Measurements from ENCODE around the gene KRTAP10-2. TPM values are rescaled to one million over a fixed set of nuclear protein-coding genes. Genes with fewer than 3 reads are reported as not detected.
"Not testable (repeated sequence)": the region's sequence is repeated elsewhere in the genome, so short reads cannot be mapped to it uniquely, and the experiment has no call there.

KRTAP10-2 gene
- total and polyA plus RNA-seq, 9 donors: not detected

DNA sequence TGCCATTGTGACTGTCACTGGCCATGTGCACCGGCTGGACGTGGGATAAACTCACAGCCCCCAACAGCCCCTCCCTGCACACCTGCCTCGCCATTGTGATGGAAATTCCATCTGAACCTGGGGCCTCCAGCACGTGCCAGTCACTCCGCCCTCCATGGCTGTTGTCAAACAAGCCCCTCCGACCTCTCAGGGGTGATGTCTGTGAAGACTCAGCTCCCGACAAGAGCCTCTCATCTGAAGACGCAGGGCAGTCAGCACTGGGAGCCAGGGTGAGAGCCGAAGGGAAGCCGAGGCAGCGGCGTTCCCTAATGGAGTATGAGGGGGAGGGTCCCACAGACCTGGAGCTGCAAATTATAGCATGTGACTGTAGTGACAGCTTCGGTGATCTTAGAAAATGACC is 1.4 kb upstream of the KRTAP10-2 start:
- no peaks in the 10 kb centered on the region for H3K36me3 ChIP-seq (ENCODE audit: control insufficient read depth, insufficient read depth, low read length)
- WGBS (ENCODE audit: insufficient coverage): 67% methylated on average over 13 of the region's 13 CpGs
- no peak for DNase-seq
- no peak overlapping the region for H3K27ac ChIP-seq (ENCODE audit: low read length)
- H3K9me3 ChIP-seq (replicated peaks; ENCODE audit: control insufficient read depth, low read depth, low read length): no peaks in the 10 kb centered on the region
- peaks cover 12% of the 10 kb centered on the region for H3K27me3 ChIP-seq (ENCODE audit: control insufficient read depth, insufficient read depth, low read length)
- H3K4me3 ChIP-seq (ENCODE audit: low read length): no peak overlapping the region
- H3K4me1 ChIP-seq (ENCODE audit: control insufficient read depth, insufficient read depth, low read length): peaks cover 5% of the 10 kb centered on the region

DNA sequence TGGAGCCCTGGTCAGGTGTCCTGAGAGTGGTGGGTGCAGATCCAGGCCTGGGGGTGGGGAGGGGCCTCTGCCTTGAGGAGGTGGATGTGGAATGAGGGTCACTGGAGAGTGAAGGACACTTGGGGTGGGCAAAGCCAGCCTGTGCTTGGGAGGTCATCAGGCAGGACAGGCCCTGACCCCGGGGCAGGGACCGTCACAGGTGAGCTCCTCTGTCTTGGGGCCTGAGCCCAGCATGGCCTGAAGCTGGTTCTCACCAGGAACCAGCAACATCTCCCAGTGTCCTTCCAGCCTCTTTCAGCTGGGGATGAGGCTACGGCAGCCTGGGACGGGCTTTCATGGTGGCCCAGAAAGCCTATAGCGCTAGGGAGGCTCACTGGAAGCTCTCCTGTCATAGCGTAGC is 831 bp upstream of the KRTAP10-2 start:
- Histone ChIP-seq H3K36me3 (ENCODE audit: control insufficient read depth, insufficient read depth, low read length) (no peaks in the 10 kb centered on the region), H3K4me3 (ENCODE audit: low read length) (no peak overlapping the region), H3K9me3 (replicated peaks; ENCODE audit: control insufficient read depth, low read depth, low read length) (no peaks in the 10 kb centered on the region), H3K4me1 (ENCODE audit: control insufficient read depth, insufficient read depth, low read length) (peaks cover 2% of the 10 kb centered on the region), H3K27ac (ENCODE audit: low read length) (no peak overlapping the region), H3K27me3 (ENCODE audit: control insufficient read depth, insufficient read depth, low read length) (peaks cover 9% of the 10 kb centered on the region)
- no peak for DNase-seq
- 78% methylated on average over 6 of the region's 6 CpGs for WGBS (ENCODE audit: insufficient coverage)

DNA sequence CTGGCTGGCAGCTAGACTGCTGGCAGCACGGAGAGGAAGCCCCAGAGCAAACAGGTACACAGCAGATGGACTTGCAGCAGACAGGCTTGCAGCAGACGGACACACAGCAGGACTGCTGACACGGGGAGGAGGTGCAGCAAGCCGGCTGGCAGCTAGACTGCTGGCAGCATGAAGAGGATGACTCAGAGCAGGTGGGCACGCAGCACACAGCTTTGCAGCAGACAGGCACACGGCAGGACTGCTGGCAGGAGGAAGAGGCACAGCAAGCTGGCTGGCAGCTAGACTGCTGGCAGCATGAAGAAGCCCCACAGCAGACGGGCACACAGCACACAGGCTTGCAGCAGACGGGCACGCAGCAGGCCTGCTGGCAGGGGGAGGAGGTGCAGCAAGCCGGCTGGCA is 498 bp downstream of the KRTAP10-2 start:
- DNase-seq: no peak
- WGBS (ENCODE audit: insufficient coverage): 58% methylated on average over 9 of the region's 10 CpGs
- peaks cover 6% of the 10 kb centered on the region for H3K27me3 ChIP-seq (ENCODE audit: control insufficient read depth, insufficient read depth, low read length)

DNA sequence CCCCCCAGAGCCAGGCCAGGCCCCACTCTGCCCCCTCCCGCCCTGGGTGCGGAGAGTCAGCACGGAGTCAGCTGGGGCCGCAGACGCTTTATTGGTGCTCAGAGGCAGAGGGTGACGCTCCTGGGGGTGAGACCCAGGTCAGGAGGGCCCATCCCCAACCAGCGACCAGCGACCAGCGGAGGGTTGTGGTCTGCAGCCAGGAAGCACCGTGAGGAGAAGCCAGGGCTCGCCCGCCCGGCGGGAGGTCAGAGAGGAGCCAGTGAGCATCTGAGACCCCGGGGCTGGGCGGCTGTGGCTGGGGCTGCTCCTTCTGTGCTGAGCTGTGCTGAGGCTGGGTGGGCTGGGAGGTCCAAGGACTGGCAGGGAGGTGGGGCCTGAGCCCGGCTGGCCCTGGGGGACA is 1.0 kb downstream of the KRTAP10-2 start:
- 23% methylated on average over 11 of the region's 17 CpGs for WGBS (ENCODE audit: insufficient coverage)
- not testable (repeated sequence) for DNase-seq; H3K9me3 ChIP-seq (replicated peaks; ENCODE audit: control insufficient read depth, low read depth, low read length); H3K27ac ChIP-seq (ENCODE audit: low read length); H3K4me1 ChIP-seq (ENCODE audit: control insufficient read depth, insufficient read depth, low read length); H3K27me3 ChIP-seq (ENCODE audit: control insufficient read depth, insufficient read depth, low read length); H3K36me3 ChIP-seq (ENCODE audit: control insufficient read depth, insufficient read depth, low read length); H3K4me3 ChIP-seq (ENCODE audit: low read length)

More for the DNA sequence above, 498 bp downstream of the KRTAP10-2 start:
- Histone ChIP-seq H3K4me1 (ENCODE audit: control insufficient read depth, insufficient read depth, low read length) (peaks cover 2% of the 10 kb centered on the region), H3K9me3 (replicated peaks; ENCODE audit: control insufficient read depth, low read depth, low read length) (no peaks in the 10 kb centered on the region), H3K4me3 (ENCODE audit: low read length) (no peak overlapping the region), H3K36me3 (ENCODE audit: control insufficient read depth, insufficient read depth, low read length) (no peaks in the 10 kb centered on the region), H3K27ac (ENCODE audit: low read length) (no peak overlapping the region)

DNA sequence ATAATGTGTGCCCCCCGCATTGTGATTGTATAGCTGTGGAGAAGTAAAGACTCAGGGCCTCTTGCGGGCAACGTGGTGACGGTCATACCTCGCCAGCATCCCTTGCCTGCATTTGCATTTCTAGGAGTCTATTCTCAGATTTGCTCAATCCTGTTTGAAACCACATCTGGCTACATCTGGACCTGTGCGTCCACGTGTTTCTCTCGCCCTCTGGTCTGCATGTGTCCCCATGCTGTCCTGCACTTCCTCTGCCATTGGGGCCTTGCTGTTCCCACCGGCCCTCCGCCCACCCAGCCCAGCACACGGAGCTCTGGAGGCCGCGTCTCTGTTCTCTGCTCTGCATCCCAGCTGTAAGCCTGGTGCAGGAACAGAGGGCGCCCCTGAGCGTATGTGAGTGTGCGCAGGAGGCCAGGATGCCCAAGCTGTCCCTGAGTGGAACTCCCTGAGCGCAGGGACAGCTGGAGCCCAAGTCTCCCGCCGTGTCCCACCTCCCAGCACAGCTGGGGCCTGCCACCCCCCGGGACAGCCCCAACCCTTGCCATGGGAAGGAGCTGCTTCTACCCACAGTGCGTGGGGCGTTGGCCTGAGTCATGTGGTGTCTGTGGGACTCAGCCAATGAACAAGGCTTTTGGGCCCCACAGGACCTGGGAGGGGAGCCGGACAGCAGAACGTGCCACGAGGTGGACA is 1.6 kb downstream of the KRTAP10-2 start:
- H3K27me3 ChIP-seq (ENCODE audit: control insufficient read depth, insufficient read depth, low read length): peaks cover 6% of the 10 kb centered on the region
- H3K4me3 ChIP-seq (ENCODE audit: low read length): no peak overlapping the region
- no peak overlapping the region for H3K27ac ChIP-seq (ENCODE audit: low read length)
- H3K36me3 ChIP-seq (ENCODE audit: control insufficient read depth, insufficient read depth, low read length): no peaks in the 10 kb centered on the region
- 45% methylated on average over 22 of the region's 25 CpGs for WGBS (ENCODE audit: insufficient coverage)
- DNase-seq: no peak
- H3K4me1 ChIP-seq (ENCODE audit: control insufficient read depth, insufficient read depth, low read length): peaks cover 2% of the 10 kb centered on the region
- no peaks in the 10 kb centered on the region for H3K9me3 ChIP-seq (replicated peaks; ENCODE audit: control insufficient read depth, low read depth, low read length)

DNA sequence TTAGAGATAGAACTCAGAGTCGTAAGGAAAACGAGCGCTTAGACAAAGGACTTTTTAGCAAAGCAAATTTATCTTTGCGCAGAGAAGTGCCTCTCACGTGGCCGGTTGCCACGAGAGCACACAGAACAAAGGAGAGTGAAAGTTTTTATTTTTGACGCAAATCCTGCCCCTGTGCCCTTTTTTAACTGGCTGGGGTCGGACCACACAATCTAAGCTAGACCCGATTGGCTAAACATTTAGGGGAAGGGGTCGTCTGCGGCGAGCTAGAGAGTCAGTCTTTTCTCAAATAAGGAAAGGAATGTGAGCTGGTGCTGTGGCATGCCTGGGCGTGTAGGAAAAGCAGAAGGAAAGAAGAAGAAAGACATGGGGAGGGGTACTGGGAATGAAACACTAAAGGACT is 2.4 kb downstream of the KRTAP10-2 start:
- Histone ChIP-seq H3K27me3 (ENCODE audit: control insufficient read depth, insufficient read depth, low read length) (peaks cover 6% of the 10 kb centered on the region), H3K9me3 (replicated peaks; ENCODE audit: control insufficient read depth, low read depth, low read length) (no peaks in the 10 kb centered on the region), H3K4me3 (ENCODE audit: low read length) (no peak overlapping the region), H3K4me1 (ENCODE audit: control insufficient read depth, insufficient read depth, low read length) (peaks cover 2% of the 10 kb centered on the region), H3K27ac (ENCODE audit: low read length) (no peak overlapping the region), H3K36me3 (ENCODE audit: control insufficient read depth, insufficient read depth, low read length) (no peaks in the 10 kb centered on the region)
- 31% methylated on average over 14 of the region's 14 CpGs for WGBS (ENCODE audit: insufficient coverage)
- no peak for DNase-seq

DNA sequence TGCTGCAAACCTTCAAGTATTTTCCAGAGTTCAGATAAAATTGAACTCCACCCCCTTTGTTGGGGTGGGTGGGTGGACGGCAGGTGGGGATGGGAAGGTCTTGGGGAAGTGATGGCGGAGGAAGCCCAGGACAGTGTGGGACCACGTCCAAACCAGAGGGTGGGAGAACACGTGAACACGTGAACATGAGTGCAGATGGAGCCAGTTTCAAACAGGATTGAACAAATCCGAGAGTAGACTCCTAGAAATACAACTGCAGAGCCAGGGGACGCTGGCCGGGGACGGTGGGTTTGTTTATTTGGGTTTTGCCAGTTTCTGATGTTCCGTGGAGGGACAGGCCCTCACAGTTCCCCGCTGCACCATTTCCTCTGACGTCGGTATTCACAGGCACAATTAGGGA is 2.9 kb downstream of the KRTAP10-2 start:
- no peaks in the 10 kb centered on the region for H3K9me3 ChIP-seq (replicated peaks; ENCODE audit: control insufficient read depth, low read depth, low read length)
- no peak for DNase-seq
- H3K36me3 ChIP-seq (ENCODE audit: control insufficient read depth, insufficient read depth, low read length): no peaks in the 10 kb centered on the region
- peaks cover 2% of the 10 kb centered on the region for H3K4me1 ChIP-seq (ENCODE audit: control insufficient read depth, insufficient read depth, low read length)
- WGBS (ENCODE audit: insufficient coverage): 52% methylated on average over 4 of the region's 13 CpGs
- H3K27ac ChIP-seq (ENCODE audit: low read length): no peak overlapping the region
- H3K27me3 ChIP-seq (ENCODE audit: control insufficient read depth, insufficient read depth, low read length): peaks cover 6% of the 10 kb centered on the region
- no peak overlapping the region for H3K4me3 ChIP-seq (ENCODE audit: low read length)

DNA sequence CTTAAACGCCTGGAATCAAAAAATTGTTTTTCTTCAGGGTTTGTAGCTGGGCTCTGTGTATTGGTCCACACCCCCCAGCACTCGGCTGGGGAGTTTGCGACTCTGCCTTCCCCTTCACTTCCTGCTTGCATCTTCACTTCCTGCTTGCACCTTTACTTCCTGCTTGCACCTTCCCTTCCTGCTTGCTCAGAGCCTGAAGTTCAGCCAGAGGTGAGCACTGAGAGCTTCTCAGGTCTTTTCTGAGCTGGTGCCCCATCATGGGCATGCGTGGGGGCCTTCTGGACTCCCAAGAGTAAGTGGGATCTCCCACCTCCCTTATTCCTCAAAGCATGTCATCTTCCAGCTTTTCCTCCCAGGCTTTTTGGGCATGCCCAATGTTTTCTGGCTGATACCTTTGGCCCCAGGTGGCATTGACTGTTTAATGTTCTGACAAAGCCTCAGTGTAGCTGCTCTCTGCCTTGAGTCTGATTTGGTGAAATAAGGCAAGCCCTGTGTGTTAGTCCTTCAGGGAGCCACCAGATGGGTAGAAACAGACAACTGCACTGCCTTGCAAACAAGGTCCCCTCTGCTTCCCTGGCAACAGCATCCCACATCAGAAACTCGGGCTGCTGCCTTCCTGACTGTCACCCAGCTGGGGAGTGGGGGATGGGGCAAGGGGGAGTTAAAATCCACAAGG is 3.5 kb downstream of the KRTAP10-2 start:
- DNase-seq: no peak
- 65% methylated on average over 3 of the region's 5 CpGs for WGBS (ENCODE audit: insufficient coverage)
- Histone ChIP-seq H3K9me3 (replicated peaks; ENCODE audit: control insufficient read depth, low read depth, low read length) (no peaks in the 10 kb centered on the region), H3K4me1 (ENCODE audit: control insufficient read depth, insufficient read depth, low read length) (peaks cover 2% of the 10 kb centered on the region), H3K36me3 (ENCODE audit: control insufficient read depth, insufficient read depth, low read length) (no peaks in the 10 kb centered on the region), H3K27me3 (ENCODE audit: control insufficient read depth, insufficient read depth, low read length) (peaks cover 6% of the 10 kb centered on the region), H3K4me3 (ENCODE audit: low read length) (no peak overlapping the region), H3K27ac (ENCODE audit: low read length) (no peak overlapping the region)

DNA sequence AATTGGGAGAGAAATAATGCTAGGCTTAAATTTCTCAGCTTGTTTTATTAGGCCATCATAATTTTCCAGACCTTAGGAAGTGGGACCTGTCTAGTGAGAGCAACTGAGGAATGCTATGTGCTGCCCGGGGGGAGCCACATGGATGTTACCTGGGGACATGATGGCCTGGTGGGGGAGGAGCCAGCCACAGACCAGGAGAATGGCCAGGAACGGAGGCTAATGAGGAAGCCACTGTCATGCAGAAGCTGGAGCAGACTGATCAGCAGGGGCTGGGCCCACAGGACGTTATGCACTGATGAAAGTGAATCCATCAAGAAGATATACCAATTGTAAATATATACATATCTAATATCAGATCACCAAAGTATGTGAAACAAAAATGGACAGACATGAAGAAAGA is 6.7 kb downstream of the KRTAP10-2 start:
- Histone ChIP-seq H3K27ac (ENCODE audit: low read length) (no peak overlapping the region), H3K9me3 (replicated peaks; ENCODE audit: control insufficient read depth, low read depth, low read length) (no peaks in the 10 kb centered on the region), H3K4me3 (ENCODE audit: low read length) (no peak overlapping the region), H3K36me3 (ENCODE audit: control insufficient read depth, insufficient read depth, low read length) (no peaks in the 10 kb centered on the region), H3K27me3 (ENCODE audit: control insufficient read depth, insufficient read depth, low read length) (peaks cover 7% of the 10 kb centered on the region), H3K4me1 (ENCODE audit: control insufficient read depth, insufficient read depth, low read length) (no peaks in the 10 kb centered on the region)
- DNase-seq: no peak
- 73% methylated on average over 2 of the region's 3 CpGs for WGBS (ENCODE audit: insufficient coverage)

DNA sequence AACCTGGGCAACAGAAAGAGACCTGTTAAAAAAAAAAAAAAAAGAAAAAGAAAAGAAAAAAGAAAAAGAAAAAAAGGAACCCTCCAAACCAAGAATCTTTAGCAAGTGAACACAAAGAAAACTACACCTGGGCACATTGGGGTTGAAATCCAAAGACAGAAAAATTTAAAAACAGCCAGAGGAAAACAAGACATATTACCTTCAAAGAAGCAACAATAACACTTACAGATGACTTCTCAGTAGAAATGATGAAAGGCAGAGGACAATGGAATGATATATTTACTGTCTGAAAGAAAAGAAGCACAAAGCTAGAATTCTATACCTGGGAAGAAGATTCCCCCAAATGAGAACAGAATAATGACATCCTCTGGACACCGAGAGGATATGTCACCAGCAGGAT is 8.6 kb downstream of the KRTAP10-2 start:
- no peaks in the 10 kb centered on the region for H3K4me1 ChIP-seq (ENCODE audit: control insufficient read depth, insufficient read depth, low read length)
- H3K36me3 ChIP-seq (ENCODE audit: control insufficient read depth, insufficient read depth, low read length): no peaks in the 10 kb centered on the region
- WGBS (ENCODE audit: insufficient coverage): no CpG with 5 or more reads among the region's 1 CpG
- H3K9me3 ChIP-seq (replicated peaks; ENCODE audit: control insufficient read depth, low read depth, low read length): no peaks in the 10 kb centered on the region
- H3K4me3 ChIP-seq (ENCODE audit: low read length): no peak overlapping the region
- DNase-seq: no peak
- peaks cover 4% of the 10 kb centered on the region for H3K27me3 ChIP-seq (ENCODE audit: control insufficient read depth, insufficient read depth, low read length)
- no peak overlapping the region for H3K27ac ChIP-seq (ENCODE audit: low read length)

All from muscle of leg (tissue), 11 donors.